ENCODE measurements around the gene KIAA1671.

The KIAA1671 gene

GRCh38 chr22:24938741-24939341 is 13.7 kb upstream of the KIAA1671 start:
- Histone ChIP-seq H3K27ac (ENCODE audit: low read length) (no peak overlapping the region), H3K9ac (ENCODE audit: low read depth, low read length) (no peak overlapping the region), H3K4me3 (ENCODE audit: low read length) (no peak overlapping the region), H3K27me3 (ENCODE audit: insufficient read depth, low read length) (no peaks in the 10 kb centered on the region), H3K4me1 (ENCODE audit: insufficient read depth, low read length) (peaks cover 2% of the 10 kb centered on the region; the same call in 1 of the 2 replicates), H3K9me3 (ENCODE audit: insufficient read depth, low read depth, low read length) (no peaks in the 10 kb centered on the region), H3K36me3 (ENCODE audit: insufficient read depth, low read depth, low read length) (no peaks in the 10 kb centered on the region)

- no peaks in the 10 kb centered on the region for H3K27me3 ChIP-seq (ENCODE audit: insufficient read depth, low read length)
- H3K9ac ChIP-seq (ENCODE audit: low read depth, low read length), result no peak overlapping the region
- no peak overlapping the region for H3K27ac ChIP-seq (ENCODE audit: low read length)
These were observed 10.2 kb upstream of the KIAA1671 start for GRCh38 chr22:24942301-24942700.

GRCh38 chr22:24944217-24944937 is 8.1 kb upstream of the KIAA1671 start:
- no peak overlapping the region for H3K27ac ChIP-seq (ENCODE audit: low read length)
- H3K4me1 ChIP-seq (ENCODE audit: insufficient read depth, low read length), result no peaks in the 10 kb centered on the region
- H3K4me3 ChIP-seq (ENCODE audit: low read length), result no peak overlapping the region
- no peak overlapping the region for H3K9ac ChIP-seq (ENCODE audit: low read depth, low read length)
- no peaks in the 10 kb centered on the region for H3K36me3 ChIP-seq (ENCODE audit: insufficient read depth, low read depth, low read length)
- no peaks in the 10 kb centered on the region for H3K27me3 ChIP-seq (ENCODE audit: insufficient read depth, low read length)
- H3K9me3 ChIP-seq (ENCODE audit: insufficient read depth, low read depth, low read length), result no peaks in the 10 kb centered on the region

More at GRCh38 chr22:24942301-24942700, 10.2 kb upstream of the KIAA1671 start:
- no peak overlapping the region for H3K4me3 ChIP-seq (ENCODE audit: low read length)
- no peaks in the 10 kb centered on the region for H3K4me1 ChIP-seq (ENCODE audit: insufficient read depth, low read length)
- no peaks in the 10 kb centered on the region for H3K36me3 ChIP-seq (ENCODE audit: insufficient read depth, low read depth, low read length)
- H3K9me3 ChIP-seq (ENCODE audit: insufficient read depth, low read depth, low read length), result no peaks in the 10 kb centered on the region

GRCh38 chr22:24945430-24945829 is 7.1 kb upstream of the KIAA1671 start:
- no peak overlapping the region for H3K27ac ChIP-seq (ENCODE audit: low read length)
- H3K4me3 ChIP-seq (ENCODE audit: low read length), result no peak overlapping the region
- H3K27me3 ChIP-seq (ENCODE audit: insufficient read depth, low read length), result no peaks in the 10 kb centered on the region
- H3K4me1 ChIP-seq (ENCODE audit: insufficient read depth, low read length), result peaks cover 6% of the 10 kb centered on the region; the same call in 1 of the 2 replicates
- H3K9ac ChIP-seq (ENCODE audit: low read depth, low read length), result no peak overlapping the region
- H3K9me3 ChIP-seq (ENCODE audit: insufficient read depth, low read depth, low read length), result no peaks in the 10 kb centered on the region
- no peaks in the 10 kb centered on the region for H3K36me3 ChIP-seq (ENCODE audit: insufficient read depth, low read depth, low read length)

GRCh38 chr22:24947383-24947782 is 5.1 kb upstream of the KIAA1671 start:
- Histone ChIP-seq H3K9ac (ENCODE audit: low read depth, low read length) (no peak overlapping the region), H3K9me3 (ENCODE audit: insufficient read depth, low read depth, low read length) (no peaks in the 10 kb centered on the region), H3K4me1 (ENCODE audit: insufficient read depth, low read length) (peaks cover 6% of the 10 kb centered on the region; the same call in 1 of the 2 replicates), H3K36me3 (ENCODE audit: insufficient read depth, low read depth, low read length) (no peaks in the 10 kb centered on the region), H3K27me3 (ENCODE audit: insufficient read depth, low read length) (no peaks in the 10 kb centered on the region), H3K27ac (ENCODE audit: low read length) (no peak overlapping the region), H3K4me3 (ENCODE audit: low read length) (no peak overlapping the region)

GRCh38 chr22:24947881-24948280 is 4.6 kb upstream of the KIAA1671 start:
- Histone ChIP-seq H3K36me3 (ENCODE audit: insufficient read depth, low read depth, low read length) (no peaks in the 10 kb centered on the region), H3K27me3 (ENCODE audit: insufficient read depth, low read length) (no peaks in the 10 kb centered on the region), H3K27ac (ENCODE audit: low read length) (no peak overlapping the region), H3K4me3 (ENCODE audit: low read length) (no peak overlapping the region), H3K4me1 (ENCODE audit: insufficient read depth, low read length) (peaks cover 6% of the 10 kb centered on the region; the same call in 1 of the 2 replicates), H3K9me3 (ENCODE audit: insufficient read depth, low read depth, low read length) (no peaks in the 10 kb centered on the region), H3K9ac (ENCODE audit: low read depth, low read length) (no peak overlapping the region)

- no peak overlapping the region for H3K9ac ChIP-seq (ENCODE audit: low read depth, low read length)
- H3K27me3 ChIP-seq (ENCODE audit: insufficient read depth, low read length), result peaks cover 2% of the 10 kb centered on the region; the same call in 1 of the 2 replicates
- no peak overlapping the region for H3K27ac ChIP-seq (ENCODE audit: low read length)
- H3K9me3 ChIP-seq (ENCODE audit: insufficient read depth, low read depth, low read length), result no peaks in the 10 kb centered on the region
- peaks cover 6% of the 10 kb centered on the region; the same call in 1 of the 2 replicates for H3K4me1 ChIP-seq (ENCODE audit: insufficient read depth, low read length)
- no peaks in the 10 kb centered on the region for H3K36me3 ChIP-seq (ENCODE audit: insufficient read depth, low read depth, low read length)
- H3K4me3 ChIP-seq (ENCODE audit: low read length), result no peak overlapping the region
These were observed 3.9 kb upstream of the KIAA1671 start for GRCh38 chr22:24948356-24949202.

- H3K9ac ChIP-seq (ENCODE audit: low read depth, low read length), result peak overlapping the region; percentile 29; the same call in 1 of the 2 replicates
- no peaks in the 10 kb centered on the region for H3K36me3 ChIP-seq (ENCODE audit: insufficient read depth, low read depth, low read length)
- no peak overlapping the region for H3K27ac ChIP-seq (ENCODE audit: low read length)
- H3K27me3 ChIP-seq (ENCODE audit: insufficient read depth, low read length), result peaks cover 11% of the 10 kb centered on the region; the same call in 1 of the 2 replicates
- H3K4me3 ChIP-seq (ENCODE audit: low read length), result peak overlapping the region; percentile 30; the same call in 1 of the 2 replicates
- peaks cover 15% of the 10 kb centered on the region; the same call in 1 of the 2 replicates for H3K4me1 ChIP-seq (ENCODE audit: insufficient read depth, low read length)
- no peaks in the 10 kb centered on the region for H3K9me3 ChIP-seq (ENCODE audit: insufficient read depth, low read depth, low read length)
These were observed 2.1 kb upstream of the KIAA1671 start for GRCh38 chr22:24950272-24950902.

- Histone ChIP-seq H3K4me3 (ENCODE audit: low read length) (peak overlapping the region; percentile 95), H3K9me3 (ENCODE audit: insufficient read depth, low read depth, low read length) (no peaks in the 10 kb centered on the region), H3K27ac (ENCODE audit: low read length) (peak overlapping the region; percentile 5), H3K36me3 (ENCODE audit: insufficient read depth, low read depth, low read length) (no peaks in the 10 kb centered on the region), H3K4me1 (ENCODE audit: insufficient read depth, low read length) (peaks cover 15% of the 10 kb centered on the region; the same call in 1 of the 2 replicates), H3K9ac (ENCODE audit: low read depth, low read length) (peak overlapping the region; percentile 89), H3K27me3 (ENCODE audit: insufficient read depth, low read length) (peaks cover 11% of the 10 kb centered on the region; the same call in 1 of the 2 replicates)
These were observed 394 bp downstream of the KIAA1671 start for GRCh38 chr22:24952837-24953383.

GRCh38 chr22:24953384-24954113 is 1.0 kb downstream of the KIAA1671 start:
- Histone ChIP-seq H3K4me1 (ENCODE audit: insufficient read depth, low read length) (peaks cover 15% of the 10 kb centered on the region; the same call in 1 of the 2 replicates), H3K36me3 (ENCODE audit: insufficient read depth, low read depth, low read length) (no peaks in the 10 kb centered on the region), H3K9ac (ENCODE audit: low read depth, low read length) (peak overlapping the region; percentile 89), H3K27me3 (ENCODE audit: insufficient read depth, low read length) (peaks cover 11% of the 10 kb centered on the region; the same call in 1 of the 2 replicates), H3K27ac (ENCODE audit: low read length) (peak overlapping the region; percentile 5), H3K4me3 (ENCODE audit: low read length) (peak overlapping the region; percentile 95), H3K9me3 (ENCODE audit: insufficient read depth, low read depth, low read length) (no peaks in the 10 kb centered on the region)
